Smooth muscle cell (in vitro differentiated cells): ENCODE data around the gene GNPTAB. TPM values are rescaled to one million over a fixed set of nuclear protein-coding genes. Genes with fewer than 3 reads are reported as not detected.

Experiments
- DNase-seq: peaks from one replicate; lab custom pipeline; 2025; ENCODE audit not compliant: unreplicated experiment; lab: John Stamatoyannopoulos, UW
- H2AFZ ChIP-seq: fragments of 200-600 bp; sonication (generic); 2 replicates; pipeline ENCODE4 v1.6.0; 2016; ENCODE audit warnings: antibody characterized with exemption, low read depth, mild to moderate bottlenecking
- H3F3A ChIP-seq: fragments of 200-600 bp; sonication (generic); 2 replicates; pipeline ENCODE4 v1.6.0; 2017; ENCODE audit warnings: antibody characterized with exemption, low read depth
- H3K27ac ChIP-seq: fragments of 200-600 bp; sonication (generic); 2 replicates; pipeline ENCODE4 v1.5.1; 2016; ENCODE audit warnings: low read depth, mild to moderate bottlenecking
- H3K27me3 ChIP-seq: fragments of 200-600 bp; sonication (generic); 2 replicates; pipeline ENCODE4 v1.6.1; 2016; ENCODE audit warnings: low read depth, mild to moderate bottlenecking
- H3K36me3 ChIP-seq: fragments of 200-600 bp; sonication (generic); 2 replicates; pipeline ENCODE4 v1.5.1; 2016; ENCODE audit warnings: low read depth
- H3K4me1 ChIP-seq: fragments of 200-600 bp; sonication (generic); 2 replicates; pipeline ENCODE4 v1.5.1; 2016; ENCODE audit warnings: low read depth
- H3K4me2 ChIP-seq: fragments of 200-600 bp; sonication (generic); 2 replicates; pipeline ENCODE4 v1.6.0; 2016; ENCODE audit warnings: mild to moderate bottlenecking
- H3K4me3 ChIP-seq: fragments of 200-600 bp; sonication (generic); 2 replicates; pipeline ENCODE4 v1.5.1; 2016; ENCODE audit warnings: mild to moderate bottlenecking
- H3K79me2 ChIP-seq: fragments of 200-600 bp; sonication (generic); 2 replicates; pipeline ENCODE4 v1.6.0; 2016; ENCODE audit warnings: low read depth, mild to moderate bottlenecking
- H3K9ac ChIP-seq: fragments of 200-600 bp; sonication (generic); 2 replicates; pipeline ENCODE4 v1.6.0; 2016; ENCODE audit warnings: low read depth
- H3K9me3 ChIP-seq: fragments of 200-600 bp; sonication (generic); replicated peaks from 2 replicates; pipeline ENCODE4 v1.5.1; 2016; ENCODE audit warnings: low read depth
- H4K20me1 ChIP-seq: fragments of 200-600 bp; sonication (generic); 2 replicates; pipeline ENCODE4 v1.6.0; 2016; ENCODE audit warnings: low read depth
- CTCF ChIP-seq: fragments of 200-600 bp; sonication (generic); IDR thresholded peaks from 2 replicates; pipeline ENCODE4 v1.5.1; 2017; ENCODE audit warnings: borderline replicate concordance, mild to moderate bottlenecking, antibody characterized with exemption; ENCODE audit not compliant: insufficient read depth, poor library complexity, severe bottlenecking
- WGBS: methylation state at CpG from one replicate; pipeline ENCODE4 v1.1.7; 2016; ENCODE audit warnings: low lambda C conversion rate; 5-methylcytosine and 5-hydroxymethylcytosine counted together
- polyA plus RNA-seq: library from polyadenylated mRNA; unstranded; fragments of >200 nt; fragmentation: Nextera tagmentation; extraction: Ambion mirVana; gene quantifications from 2 replicates; pipeline ENCODE4 v1.2.1, GENCODE V29; 2016
- total RNA-seq: library from RNA; depleted of rRNA; stranded (reverse); fragments of >200 nt; gene quantifications from 2 replicates; pipeline ENCODE4 v1.2.3, GENCODE V29; 2014

Gene GNPTAB
- total and polyA plus RNA-seq, 2 experiments from 2014 or later: 17.9 to 23.6 TPM

GRCh38 chr12:101745481-101745880, 85.3 kb downstream of the GNPTAB start:
- DNase-seq: no peak
- Histone ChIP-seq H3K4me2 (no peak overlapping the region), H3K36me3 (peaks cover 4% of the 10 kb centered on the region), H3K79me2 (no peaks in the 10 kb centered on the region), H3K27ac (no peak overlapping the region), H3K9ac (no peak overlapping the region), H3F3A (no peaks in the 10 kb centered on the region), H3K27me3 (no peaks in the 10 kb centered on the region), H3K9me3 (no peaks in the 10 kb centered on the region), H3K4me3 (no peak overlapping the region), H3K4me1 (no peaks in the 10 kb centered on the region), H2AFZ (no peak overlapping the region), H4K20me1 (no peaks in the 10 kb centered on the region)
- TF ChIP-seq CTCF: no peak
- 94% methylated on average over 3 of the region's 3 CpGs for WGBS

- no peaks in the 10 kb centered on the region for H3K27me3 ChIP-seq
- no peaks in the 10 kb centered on the region for H3F3A ChIP-seq
- no peak overlapping the region for H3K9ac ChIP-seq
- H2AFZ ChIP-seq: no peak overlapping the region
- H3K79me2 ChIP-seq: no peaks in the 10 kb centered on the region
- no peak overlapping the region for H3K4me3 ChIP-seq
- TF ChIP-seq CTCF: no peak
- no peak overlapping the region for H3K4me2 ChIP-seq
- 82% methylated on average over 10 of the region's 10 CpGs for WGBS
- peaks cover 4% of the 10 kb centered on the region for H3K36me3 ChIP-seq
- no peaks in the 10 kb centered on the region for H3K9me3 ChIP-seq
- H3K27ac ChIP-seq: no peak overlapping the region
- H4K20me1 ChIP-seq: no peaks in the 10 kb centered on the region
- no peaks in the 10 kb centered on the region for H3K4me1 ChIP-seq
- DNase-seq: no peak
Observed at GRCh38 chr12:101743724-101744472, 86.9 kb downstream of the GNPTAB start.

- H4K20me1 ChIP-seq: no peaks in the 10 kb centered on the region
- no peak overlapping the region for H3K4me2 ChIP-seq
- peaks cover 4% of the 10 kb centered on the region for H3K36me3 ChIP-seq
- no peaks in the 10 kb centered on the region for H3K9me3 ChIP-seq
- WGBS: 90% methylated on average over 1 of the region's 1 CpG
- H2AFZ ChIP-seq: no peak overlapping the region
- no peak overlapping the region for H3K27ac ChIP-seq
- no peak overlapping the region for H3K9ac ChIP-seq
- TF ChIP-seq CTCF: no peak
- no peak for DNase-seq
- H3K79me2 ChIP-seq: no peaks in the 10 kb centered on the region
- no peaks in the 10 kb centered on the region for H3F3A ChIP-seq
- H3K27me3 ChIP-seq: no peaks in the 10 kb centered on the region
- no peaks in the 10 kb centered on the region for H3K4me1 ChIP-seq
- H3K4me3 ChIP-seq: no peak overlapping the region
Observed at GRCh38 chr12:101743242-101743641, 87.5 kb downstream of the GNPTAB start.

GRCh38 chr12:101740980-101741379, 89.8 kb downstream of the GNPTAB start:
- H3K79me2 ChIP-seq: no peaks in the 10 kb centered on the region
- no peak overlapping the region for H3K4me3 ChIP-seq
- no peak for TF ChIP-seq CTCF
- no peak overlapping the region for H3K9ac ChIP-seq
- H2AFZ ChIP-seq: no peak overlapping the region
- no peaks in the 10 kb centered on the region for H3K4me1 ChIP-seq
- WGBS: 72% methylated on average over 5 of the region's 5 CpGs
- no peaks in the 10 kb centered on the region for H3K27me3 ChIP-seq
- no peaks in the 10 kb centered on the region for H3F3A ChIP-seq
- H3K9me3 ChIP-seq: no peaks in the 10 kb centered on the region
- no peak overlapping the region for H3K4me2 ChIP-seq
- no peaks in the 10 kb centered on the region for H3K36me3 ChIP-seq
- H4K20me1 ChIP-seq: no peaks in the 10 kb centered on the region
- no peak overlapping the region for H3K27ac ChIP-seq
- no peak for DNase-seq
